K562 (cell line): ENCODE data around the gene MPC2. TPM values are rescaled to one million over a fixed set of nuclear protein-coding genes. Genes with fewer than 3 reads are reported as not detected.
"Not testable (repeated sequence)": the region's sequence is repeated elsewhere in the genome, so short reads cannot be mapped to it uniquely, and the experiment has no call there.

Experiments
- CBFA2T3 ChIP-seq: fragments of 450-650 bp; IDR thresholded peaks from 2 replicates; pipeline ENCODE4 v1.6.1; 2017
- CTBP1 ChIP-seq: fragments of 450-650 bp; IDR thresholded peaks from 2 replicates; pipeline ENCODE4 v1.6.1; 2016; ENCODE audit warnings: borderline replicate concordance
- EHMT2 ChIP-seq: fragments of 450-650 bp; IDR thresholded peaks from 2 replicates; pipeline ENCODE4 v1.6.1; 2018; ENCODE audit warnings: antibody characterized with exemption
- FOXK1 ChIP-seq: sonication (generic); formaldehyde crosslinking; IDR thresholded peaks from 2 replicates; pipeline ENCODE4 v1.8.0; 2022; ENCODE audit warnings: missing genetic modification reagents, mild to moderate bottlenecking, borderline replicate concordance
- GABPA ChIP-seq: fragments of 200-800 bp; sonication (Bioruptor generic); conservative IDR thresholded peaks from 2 replicates; pipeline ENCODE4 v1.6.1; 2016; ENCODE audit warnings: low read depth, missing genetic modification characterization, missing compliant biosample characterization
- HMBOX1 ChIP-seq: sonication (generic); IDR thresholded peaks from 2 replicates; pipeline ENCODE4 v1.6.1; 2016
- KDM1A ChIP-seq, 2 experiments: fragments of 450-650 bp; IDR thresholded peaks; 2 replicates each; pipeline ENCODE4 v1.6.1; 2016; ENCODE audit warnings: mild to moderate bottlenecking in 2 of 2
- MLLT1 ChIP-seq, 2 experiments: fragments of 450-650 bp; IDR thresholded peaks; 2 replicates each; pipeline ENCODE4 v1.6.1; 2016
- NCOR1 ChIP-seq: fragments of 450-650 bp; IDR thresholded peaks from 2 replicates; pipeline ENCODE4 v1.6.1; 2016; ENCODE audit warnings: mild to moderate bottlenecking, moderate library complexity
- RAD21 ChIP-seq, 2 experiments: fragments of 250-450 bp in 1 of 2; fragments of 450-650 bp in 1 of 2; sonication (Bioruptor Pico) in 1 of 2; formaldehyde crosslinking in 1 of 2; IDR thresholded peaks in 1 of 2; conservative IDR thresholded peaks in 1 of 2; 2 replicates each; pipeline versions ENCODE4 v1.4.0 to v1.8.0; 2020 to 2022; ENCODE audit warnings: mild to moderate bottlenecking in 2 of 2, moderate library complexity in 1 of 2
- SMARCA4 ChIP-seq: fragments of 450-650 bp; IDR thresholded peaks from 2 replicates; pipeline ENCODE4 v1.6.1; 2016
- SMARCE1 ChIP-seq: fragments of 450-650 bp; IDR thresholded peaks from 2 replicates; pipeline ENCODE4 v1.7.1; 2016; ENCODE audit warnings: mild to moderate bottlenecking
- STAT5A ChIP-seq: IDR thresholded peaks from 2 replicates; pipeline ENCODE4 v1.6.1; 2012; ENCODE audit warnings: low read length, inconsistent platforms, borderline replicate concordance
- TCF3 ChIP-seq: sonication (generic); formaldehyde crosslinking; IDR thresholded peaks from 2 replicates; pipeline ENCODE4 v1.4.0; 2020; ENCODE audit warnings: mild to moderate bottlenecking, missing genetic modification reagents
- TEAD4 ChIP-seq, 2 experiments: sonication (generic) in 1 of 2; formaldehyde crosslinking in 1 of 2; IDR thresholded peaks; 2 replicates each; pipeline versions ENCODE4 v1.6.1 to v1.8.0; 2012 to 2022; ENCODE audit warnings: borderline replicate concordance in 1 of 2, inconsistent platforms in 1 of 2, low read length in 1 of 2, mild to moderate bottlenecking in 1 of 2, missing genetic modification reagents in 1 of 2
- YY1 ChIP-seq, 3 experiments: IDR thresholded peaks; 2 replicates each; pipeline ENCODE4 v1.6.1; 2011; ENCODE audit warnings: low read length in 2 of 3, mild to moderate bottlenecking in 2 of 3, moderate library complexity in 2 of 3, borderline replicate concordance in 1 of 3, control low read depth in 1 of 3, low read depth in 1 of 3; ENCODE audit not compliant: insufficient read depth in 3 of 3, insufficient replicate concordance in 2 of 3, control insufficient read depth in 1 of 3, insufficient read length in 1 of 3; ENCODE audit errors: extremely low read depth in 1 of 3
- ZBTB9 ChIP-seq: fragments of 450-650 bp; formaldehyde crosslinking; IDR thresholded peaks from 2 replicates; pipeline ENCODE4 v1.4.0; 2020; ENCODE audit warnings: mild to moderate bottlenecking, moderate library complexity
- ZNF561 ChIP-seq: fragments of 450-650 bp; formaldehyde crosslinking; conservative IDR thresholded peaks from 2 replicates; pipeline ENCODE4 v1.4.0; 2020; ENCODE audit warnings: mild to moderate bottlenecking, moderate library complexity
- ZNF592 ChIP-seq: fragments of 450-650 bp; IDR thresholded peaks from 2 replicates; pipeline ENCODE4 v1.6.1; 2017; ENCODE audit warnings: antibody characterized with exemption, mild to moderate bottlenecking
- polyA plus RNA-seq, 8 experiments: library from polyadenylated mRNA; depleted of rRNA in 4 of 8; stranded (reverse) in 5 of 8; unstranded in 3 of 8; fragments of >200 nt; fragmentation: Nextera tagmentation in 2 of 8; fragmentation: Illumina TruSeq in 1 of 8; extraction: Ambion mirVana in 2 of 8; extraction: Trizol in 1 of 8; gene quantifications; 2 replicates each; pipeline versions ENCODE4 v1.2.1 to v1.2.3, GENCODE V29; 2011 to 2014; ENCODE audit warnings: inconsistent platforms in 1 of 8, missing spikeins in 1 of 8
- total RNA-seq, 7 experiments: library from RNA; depleted of rRNA in 6 of 7; stranded (reverse); fragments of >200 nt in 6 of 7; fragmentation: Illumina TruSeq in 2 of 7; extraction: Trizol in 2 of 7; gene quantifications; 2 replicates each; pipeline versions ENCODE4 v1.2.1 to v1.2.3, GENCODE V29; 2011 to 2021; ENCODE audit warnings: low replicate concordance in 1 of 7

Gene MPC2
- total and polyA plus RNA-seq, 9 of the 15 experiments (the other 6 are each of a cell fraction or from before 2014, with no cell fraction given), result 70.7 to 179 (median 144) TPM

GRCh38 chr1:167866739-167867414, 70.0 kb downstream of the MPC2 start (continued):
- TF ChIP-seq ZNF561 (CRISPR knock-in tag) (0 out of 2 replicates have a peak, but pooled peaks have one; percentile 22), HMBOX1 (peak; percentile 98), TCF3 (CRISPR knock-in tag) (peak; percentile 79), CBFA2T3 (peak; percentile 92), ZBTB9 (CRISPR knock-in tag) (0 out of 2 replicates have a peak, but pooled peaks have one; percentile 9), FOXK1 (0 out of 2 replicates have a peak, but pooled peaks have one; percentile 28), CTBP1 (peak; percentile 59; the same call in 1 of the 2 replicates), STAT5A (peak; percentile 20; the same call in 1 of the 2 replicates), MLLT1 (IDR thresholded peaks at IDR 0.05) (peak; percentile 36 to 46), EHMT2 (0 out of 2 replicates have a peak, but pooled peaks have one; percentile 44), GABPA (0 out of 2 replicates have a peak, but pooled peaks have one; percentile 11), KDM1A (IDR thresholded peaks at IDR 0.05) (peak; percentile 49 to 60; a peak in 2 of 4 replicates), NCOR1 (peak; percentile 87), ZNF592 (peak; percentile 82), SMARCE1 (0 out of 2 replicates have a peak, but pooled peaks have one; percentile 41), RAD21 (CRISPR knock-in tag; conservative IDR thresholded peaks at IDR 0.05 in 1 of 2, IDR thresholded peaks at IDR 0.05 in 1 of 2) (0 out of 4 replicates have a peak, but pooled peaks of 1 of the 2 experiments have one; percentile 14), SMARCA4 (peak; percentile 77), TEAD4 (IDR thresholded peaks at IDR 0.05; ENCODE audit: low read length) (peak; percentile 44; the same call in 1 of the 2 replicates), YY1 (IDR thresholded peaks at IDR 0.05; ENCODE audit: borderline replicate concordance in 1 of 3, control insufficient read depth in 1 of 3, extremely low read depth in 1 of 3, insufficient read depth in 3 of 3, insufficient read length in 1 of 3, insufficient replicate concordance in 2 of 3, low read depth in 1 of 3, low read length in 2 of 3) (peak in 1 of 3 experiments; percentile 57)
- TF ChIP-seq TEAD4 (CRISPR knock-in tag; IDR thresholded peaks at IDR 0.05; ENCODE audit: borderline replicate concordance), result not testable (repeated sequence)
